ENCODE results near the gene MMP7. TPM values are rescaled to one million over a fixed set of nuclear protein-coding genes. Genes with fewer than 3 reads are reported as not detected.
A peak's percentile ranks its signal among the peaks of the same experiment; 100 is the strongest.

The MMP7 gene
- total RNA-seq, 1 experiment from 2014 or later = not detected

GRCh38 chr11:102552447-102553194 is 22.1 kb upstream of the MMP7 start:
- Mint-ChIP-seq H3K9me3 (ENCODE audit: unreplicated experiment) (no peaks in the 10 kb centered on the region), H3K27me3 (ENCODE audit: insufficient read depth, unreplicated experiment) (no peaks in the 10 kb centered on the region), H3K36me3 (ENCODE audit: insufficient read depth, unreplicated experiment) (no peaks in the 10 kb centered on the region), H3K4me3 (ENCODE audit: unreplicated experiment) (peak overlapping the region; percentile 34), H3K4me1 (ENCODE audit: low read depth, unreplicated experiment) (peaks cover 30% of the 10 kb centered on the region), H3K27ac (ENCODE audit: unreplicated experiment) (peak overlapping the region; percentile 87)
- H3K9me3 ChIP-seq = no peaks in the 10 kb centered on the region
- no peaks in the 10 kb centered on the region for H3K36me3 ChIP-seq (ENCODE audit: control insufficient read depth, insufficient read depth, low read length)
- H3K4me3 ChIP-seq (ENCODE audit: low read depth, low read length) = no peak overlapping the region
- DNase-seq = peak; percentile 63 to 78
- peaks cover 36% of the 10 kb centered on the region for H3K4me1 ChIP-seq
- no peak for TF ChIP-seq CTCF (IDR thresholded peaks at IDR 0.05; ENCODE audit: insufficient read depth in 1 of 2, low read depth in 1 of 2, low read length in 1 of 2, severe bottlenecking in 1 of 2, unreplicated experiment in 1 of 2)
- ChIA-PET CTCF (interaction anchor here (1.0 kb wide), 1 partner anchor 114 kb away, joined by 3 read pairs; no protein-coding TSS in a partner anchor), POLR2A (no interaction called here)
- H3K27me3 ChIP-seq (replicated peaks; ENCODE audit: control insufficient read depth, insufficient read depth, low read length) = no peaks in the 10 kb centered on the region
- TSS peak; percentile 91 for BruUV-seq (replicated peaks)
- intact Hi-C loops (cut with micrococcal nuclease; ENCODE audit: unreplicated experiment) = loop anchor here (2.0 to 5.0 kb wide), 3 partner anchors 46 to 115 kb away; partner anchors contain the start of gene TMEM123

GRCh38 chr11:102552020-102552419 is 21.5 kb upstream of the MMP7 start:
- Mint-ChIP-seq H3K4me1 (ENCODE audit: low read depth, unreplicated experiment) (peaks cover 30% of the 10 kb centered on the region), H3K36me3 (ENCODE audit: insufficient read depth, unreplicated experiment) (no peaks in the 10 kb centered on the region), H3K4me3 (ENCODE audit: unreplicated experiment) (peak overlapping the region; percentile 34), H3K27me3 (ENCODE audit: insufficient read depth, unreplicated experiment) (no peaks in the 10 kb centered on the region), H3K27ac (ENCODE audit: unreplicated experiment) (peak overlapping the region; percentile 87), H3K9me3 (ENCODE audit: unreplicated experiment) (no peaks in the 10 kb centered on the region)
- no TSS peak for BruUV-seq (replicated peaks)
- H3K36me3 ChIP-seq (ENCODE audit: control insufficient read depth, insufficient read depth, low read length) = no peaks in the 10 kb centered on the region
- POLR2A ChIA-PET = no interaction called here
- CTCF ChIA-PET = no interaction called here
- H3K27me3 ChIP-seq (replicated peaks; ENCODE audit: control insufficient read depth, insufficient read depth, low read length) = no peaks in the 10 kb centered on the region
- H3K4me1 ChIP-seq = peaks cover 36% of the 10 kb centered on the region
- H3K4me3 ChIP-seq (ENCODE audit: low read depth, low read length) = no peak overlapping the region
- intact Hi-C loops (cut with micrococcal nuclease; ENCODE audit: unreplicated experiment) = loop anchor here (2.0 to 5.0 kb wide), 3 partner anchors 47 to 115 kb away; partner anchors contain the start of gene TMEM123
- H3K9me3 ChIP-seq = no peaks in the 10 kb centered on the region
- no peak for TF ChIP-seq CTCF (IDR thresholded peaks at IDR 0.05; ENCODE audit: insufficient read depth in 1 of 2, low read depth in 1 of 2, low read length in 1 of 2, severe bottlenecking in 1 of 2, unreplicated experiment in 1 of 2)
- DNase-seq = no peak

- CTCF ChIA-PET = interaction anchor here (0.7 kb wide), 1 partner anchor 61 kb away, joined by 3 read pairs; no protein-coding TSS in a partner anchor
- Mint-ChIP-seq H3K4me3 (ENCODE audit: unreplicated experiment) (no peak overlapping the region), H3K27me3 (ENCODE audit: insufficient read depth, unreplicated experiment) (no peaks in the 10 kb centered on the region), H3K9me3 (ENCODE audit: unreplicated experiment) (no peaks in the 10 kb centered on the region), H3K36me3 (ENCODE audit: insufficient read depth, unreplicated experiment) (no peaks in the 10 kb centered on the region), H3K27ac (ENCODE audit: unreplicated experiment) (peak overlapping the region; percentile 87), H3K4me1 (ENCODE audit: low read depth, unreplicated experiment) (peaks cover 30% of the 10 kb centered on the region)
- TF ChIP-seq CTCF (IDR thresholded peaks at IDR 0.05; ENCODE audit: insufficient read depth in 1 of 2, low read depth in 1 of 2, low read length in 1 of 2, severe bottlenecking in 1 of 2, unreplicated experiment in 1 of 2) = no peak
- Histone ChIP-seq H3K36me3 (ENCODE audit: control insufficient read depth, insufficient read depth, low read length) (no peaks in the 10 kb centered on the region), H3K4me1 (peaks cover 36% of the 10 kb centered on the region), H3K9me3 (no peaks in the 10 kb centered on the region), H3K27me3 (replicated peaks; ENCODE audit: control insufficient read depth, insufficient read depth, low read length) (no peaks in the 10 kb centered on the region), H3K4me3 (ENCODE audit: low read depth, low read length) (no peak overlapping the region)
- intact Hi-C loops (cut with micrococcal nuclease; ENCODE audit: unreplicated experiment) = loop anchor here (2.0 to 5.0 kb wide), 2 partner anchors 38 to 116 kb away; no protein-coding TSS in a partner anchor
- POLR2A ChIA-PET = no interaction called here
- no peak for DNase-seq
- no TSS peak for BruUV-seq (replicated peaks)
Measured at GRCh38 chr11:102551169-102551781, 20.7 kb upstream of the MMP7 start.

All from Caco-2 (cell line).